H9 (cell line): ENCODE results near the gene CD244. TPM values are rescaled to one million over a fixed set of nuclear protein-coding genes. Genes with fewer than 3 reads are reported as not detected.

ENCODE experiments used
- DNase-seq: peaks from one replicate; pipeline ENCODE4 v3.0.0-alpha.2; 2017
- H2AFZ ChIP-seq: one replicate; pipeline ENCODE4 v1.6.1; 2013; ENCODE audit warnings: mild to moderate bottlenecking, low read length, control low read depth, moderate library complexity
- H2AK5ac ChIP-seq: 2 replicates; pipeline ENCODE4 v1.6.1; 2013; ENCODE audit warnings: low read length, control low read depth, mixed read lengths; ENCODE audit not compliant: insufficient read length
- H2BK120ac ChIP-seq: one replicate; pipeline ENCODE4 v1.6.1; 2013; ENCODE audit warnings: low read depth, mild to moderate bottlenecking, low read length, control low read depth, inconsistent platforms; ENCODE audit not compliant: poor library complexity, severe bottlenecking
- H2BK12ac ChIP-seq: 2 replicates; pipeline ENCODE4 v1.6.1; 2013; ENCODE audit warnings: low read length, control low read depth, mixed read lengths, low read depth; ENCODE audit not compliant: insufficient read length
- H2BK15ac ChIP-seq: 2 replicates; pipeline ENCODE4 v1.6.1; 2013; ENCODE audit warnings: low read depth, low read length, control low read depth
- H2BK20ac ChIP-seq: one replicate; pipeline ENCODE4 v1.6.1; 2013; ENCODE audit warnings: low read depth, mild to moderate bottlenecking, low read length, control low read depth, inconsistent platforms; ENCODE audit not compliant: poor library complexity, severe bottlenecking
- H2BK5ac ChIP-seq: 2 replicates; pipeline ENCODE4 v1.6.1; 2013; ENCODE audit warnings: low read length, control low read depth, mixed read lengths; ENCODE audit not compliant: insufficient read length
- H3K14ac ChIP-seq: 2 replicates; pipeline ENCODE4 v1.6.1; 2013; ENCODE audit warnings: low read length, control low read depth; ENCODE audit not compliant: insufficient read depth
- H3K18ac ChIP-seq: 2 replicates; pipeline ENCODE4 v1.6.1; 2013; ENCODE audit warnings: low read depth, mild to moderate bottlenecking, mixed read lengths, low read length, control low read depth; ENCODE audit not compliant: insufficient read length
- H3K23ac ChIP-seq: 2 replicates; pipeline ENCODE4 v1.6.1; 2013; ENCODE audit warnings: low read length, control low read depth, mixed read lengths, low read depth; ENCODE audit not compliant: insufficient read length
- H3K23me2 ChIP-seq: 2 replicates; pipeline ENCODE4 v1.6.1; 2013; ENCODE audit warnings: low read depth, mild to moderate bottlenecking, mixed read lengths, low read length, control low read depth; ENCODE audit not compliant: insufficient read length, poor library complexity, severe bottlenecking
- H3K27ac ChIP-seq: 2 replicates; pipeline ENCODE4 v1.5.1; 2013; ENCODE audit warnings: low read length, control low read depth, mixed read lengths, low read depth; ENCODE audit not compliant: insufficient read length
- H3K27me3 ChIP-seq: 2 replicates; pipeline ENCODE4 v1.6.1; 2013; ENCODE audit warnings: low read length, control low read depth, inconsistent platforms; ENCODE audit not compliant: insufficient read depth
- H3K4ac ChIP-seq: 2 replicates; pipeline ENCODE4 v1.6.1; 2013; ENCODE audit warnings: low read depth, mild to moderate bottlenecking, control low read depth, inconsistent platforms, low read length, moderate library complexity
- H3K4me1 ChIP-seq: 2 replicates; pipeline ENCODE4 v1.6.1; 2013; ENCODE audit warnings: low read length, control low read depth, inconsistent platforms; ENCODE audit not compliant: insufficient read depth
- H3K4me2 ChIP-seq: 2 replicates; pipeline ENCODE4 v1.6.1; 2013; ENCODE audit warnings: low read length, control low read depth, mixed read lengths; ENCODE audit not compliant: insufficient read length, insufficient read depth
- H3K56ac ChIP-seq: 2 replicates; pipeline ENCODE4 v1.6.1; 2013; ENCODE audit warnings: low read depth, mild to moderate bottlenecking, mixed read lengths, low read length, control low read depth; ENCODE audit not compliant: insufficient read length
- H3K79me1 ChIP-seq: 2 replicates; pipeline ENCODE4 v1.6.1; 2013; ENCODE audit warnings: low read depth, mild to moderate bottlenecking, moderate library complexity, low read length, control low read depth, inconsistent platforms; ENCODE audit not compliant: insufficient read depth, poor library complexity, severe bottlenecking
- H3K79me2 ChIP-seq: 2 replicates; pipeline ENCODE4 v1.6.1; 2013; ENCODE audit warnings: low read length, control low read depth, inconsistent platforms; ENCODE audit not compliant: insufficient read depth
- H3K9ac ChIP-seq: 2 replicates; pipeline ENCODE4 v1.6.1; 2013; ENCODE audit warnings: low read length, control low read depth, mixed read lengths; ENCODE audit not compliant: insufficient read length; ENCODE audit errors: extremely low read depth
- H3K9me3 ChIP-seq: one replicate; pipeline ENCODE4 v1.6.1; 2013; ENCODE audit warnings: low read depth, low read length, inconsistent platforms; ENCODE audit not compliant: control insufficient read depth
- H3T11ph ChIP-seq: one replicate; pipeline ENCODE4 v1.6.1; 2013; ENCODE audit warnings: mild to moderate bottlenecking, low read length, control low read depth, inconsistent platforms
- H4K20me1 ChIP-seq: one replicate; pipeline ENCODE4 v1.6.1; 2013; ENCODE audit not compliant: control insufficient read depth, insufficient read length, insufficient read depth
- H4K5ac ChIP-seq: 2 replicates; pipeline ENCODE4 v1.6.1; 2013; ENCODE audit warnings: low read depth, mild to moderate bottlenecking, mixed read lengths, low read length, control low read depth; ENCODE audit not compliant: insufficient read length
- H4K8ac ChIP-seq: replicated peaks from 2 replicates; pipeline ENCODE4 v1.6.1; 2013; ENCODE audit warnings: low read length, control low read depth, mixed read lengths, low read depth; ENCODE audit not compliant: insufficient read length
- H4K91ac ChIP-seq: 2 replicates; pipeline ENCODE4 v1.6.1; 2013; ENCODE audit warnings: low read depth, mild to moderate bottlenecking, moderate library complexity, mixed read lengths, low read length, control low read depth; ENCODE audit not compliant: insufficient read length
- H3K27ac Mint-ChIP-seq, 3 experiments: 2 replicates in 2 of 3; 3 replicates in 1 of 3; pipeline ENCODE4 v1.8.0; 2020 to 2021; ENCODE audit warnings: mixed read lengths in 3 of 3, mild to moderate bottlenecking in 1 of 3, moderate library complexity in 1 of 3
- H3K27me3 Mint-ChIP-seq: 2 replicates; pipeline ENCODE4 v1.8.0; 2021; ENCODE audit warnings: low read depth, mild to moderate bottlenecking, moderate library complexity, mixed read lengths
- H3K36me3 Mint-ChIP-seq, 3 experiments: 2 replicates in 2 of 3; 3 replicates in 1 of 3; pipeline ENCODE4 v1.8.0; 2020 to 2021; ENCODE audit warnings: low read depth in 3 of 3, mixed read lengths in 3 of 3; ENCODE audit not compliant: insufficient read depth in 1 of 3
- H3K4me1 Mint-ChIP-seq, 2 experiments: 2 replicates each; pipeline ENCODE4 v1.8.0; 2020; ENCODE audit warnings: mixed read lengths in 2 of 2
- H3K4me3 Mint-ChIP-seq, 2 experiments: 2 replicates in 1 of 2; 3 replicates in 1 of 2; pipeline ENCODE4 v1.8.0; 2020 to 2021; ENCODE audit warnings: mild to moderate bottlenecking in 2 of 2, mixed read lengths in 2 of 2, moderate library complexity in 1 of 2
- H3K9me3 Mint-ChIP-seq, 2 experiments: 2 replicates in 1 of 2; 3 replicates in 1 of 2; pipeline ENCODE4 v1.8.0; 2020; ENCODE audit warnings: mild to moderate bottlenecking in 2 of 2, mixed read lengths in 2 of 2, moderate library complexity in 1 of 2
- WGBS: extraction: QIAGEN DNeasy Blood & Tissue Kit; methylation state at CpG from one replicate; pipeline ENCODE4 v1.1.7; 2013; ENCODE audit warnings: missing lambda C conversion rate, low lambda C conversion rate, mixed read lengths; ENCODE audit not compliant: insufficient read length; ENCODE audit errors: extremely low coverage; 5-methylcytosine and 5-hydroxymethylcytosine counted together
- total RNA-seq: library from RNA; stranded (reverse); gene quantifications from 2 replicates; pipeline ENCODE4 v1.2.1, GENCODE V29; 2021
- TF ChIP-seq, protein P1 (sequence below): fragments of 200-600 bp; sonication (generic); conservative IDR thresholded peaks from 3 replicates; pipeline ENCODE4 v1.8.0; 2021; ENCODE audit warnings: antibody characterized with exemption, mild to moderate bottlenecking

Gene CD244
- total RNA-seq, 1 experiment from 2014 or later, result not detected

DNA sequence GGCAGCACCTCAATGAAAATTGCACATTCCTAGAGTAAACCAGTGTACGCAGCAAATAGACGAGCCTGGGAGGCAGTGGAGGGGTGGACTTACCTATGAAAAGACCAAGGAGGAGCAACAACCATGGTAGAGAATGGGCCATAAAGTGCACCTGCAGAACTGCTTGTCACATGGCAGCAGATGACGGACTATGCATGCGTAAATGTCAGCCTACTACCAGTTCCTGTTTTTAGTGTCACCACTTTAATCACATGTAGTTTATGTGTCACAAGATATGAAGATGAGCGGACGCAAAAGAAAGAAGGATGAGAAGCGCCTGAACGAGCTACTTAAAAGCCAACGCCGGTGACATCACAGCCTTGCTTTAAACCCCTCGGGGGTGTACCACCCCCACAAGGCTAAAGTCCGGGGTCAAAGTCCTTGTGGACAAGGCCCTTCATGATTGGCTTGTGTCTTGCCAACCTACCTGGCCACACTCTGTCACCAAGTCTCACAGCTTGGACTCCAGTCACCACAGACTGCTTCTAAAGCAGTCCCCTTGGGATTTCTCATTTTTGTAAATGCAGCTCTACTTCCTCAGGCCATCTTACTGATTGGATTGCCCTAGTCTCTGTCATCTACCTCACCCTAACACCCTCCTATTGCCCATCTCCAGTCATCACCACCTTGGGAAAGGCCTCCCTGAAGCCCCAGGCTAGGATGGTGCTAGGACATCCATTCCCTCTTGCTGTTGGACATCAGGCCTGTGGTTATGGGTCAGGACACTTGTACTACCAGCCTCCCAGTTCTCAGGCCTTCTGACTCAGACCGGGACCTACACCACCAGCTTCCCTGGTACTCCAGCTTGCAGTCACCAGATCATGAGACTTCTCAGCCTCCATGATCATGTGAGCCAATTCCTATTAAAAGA, 72.7 kb downstream of the CD244 start:
- no peak overlapping the region for H2BK120ac ChIP-seq
- no peaks in the 10 kb centered on the region for H4K20me1 ChIP-seq
- H3K23me2 ChIP-seq, result no peaks in the 10 kb centered on the region
- no peak overlapping the region for H3K27ac ChIP-seq
- Mint-ChIP-seq H3K9me3 (no peaks in the 10 kb centered on the region), H3K27me3 (no peaks in the 10 kb centered on the region), H3K4me3 (no peak overlapping the region), H3K36me3 (no peaks in the 10 kb centered on the region; a peak in 1 of 7 replicates), H3K27ac (no peak overlapping the region), H3K4me1 (peaks cover 0 to 5% of the 10 kb centered on the region in 2 experiments; a peak in 2 of 4 replicates)
- H3K56ac ChIP-seq, result no peak overlapping the region
- no peak overlapping the region for H2BK20ac ChIP-seq
- no peak overlapping the region for H2BK5ac ChIP-seq
- no peak overlapping the region for H2AFZ ChIP-seq
- no peak overlapping the region for H2AK5ac ChIP-seq
- H3K9ac ChIP-seq, result no peak overlapping the region
- no peaks in the 10 kb centered on the region for H3K27me3 ChIP-seq
- H3T11ph ChIP-seq, result no peak overlapping the region
- H4K8ac ChIP-seq, result no peak overlapping the region
- H3K14ac ChIP-seq, result no peak overlapping the region
- H2BK15ac ChIP-seq, result no peak overlapping the region
- no peak overlapping the region for H2BK12ac ChIP-seq
- no CpG with 5 or more reads among the region's 13 CpGs for WGBS
- H3K79me1 ChIP-seq, result no peaks in the 10 kb centered on the region
- no peak overlapping the region for H4K5ac ChIP-seq
- TF ChIP-seq, protein P1, sequence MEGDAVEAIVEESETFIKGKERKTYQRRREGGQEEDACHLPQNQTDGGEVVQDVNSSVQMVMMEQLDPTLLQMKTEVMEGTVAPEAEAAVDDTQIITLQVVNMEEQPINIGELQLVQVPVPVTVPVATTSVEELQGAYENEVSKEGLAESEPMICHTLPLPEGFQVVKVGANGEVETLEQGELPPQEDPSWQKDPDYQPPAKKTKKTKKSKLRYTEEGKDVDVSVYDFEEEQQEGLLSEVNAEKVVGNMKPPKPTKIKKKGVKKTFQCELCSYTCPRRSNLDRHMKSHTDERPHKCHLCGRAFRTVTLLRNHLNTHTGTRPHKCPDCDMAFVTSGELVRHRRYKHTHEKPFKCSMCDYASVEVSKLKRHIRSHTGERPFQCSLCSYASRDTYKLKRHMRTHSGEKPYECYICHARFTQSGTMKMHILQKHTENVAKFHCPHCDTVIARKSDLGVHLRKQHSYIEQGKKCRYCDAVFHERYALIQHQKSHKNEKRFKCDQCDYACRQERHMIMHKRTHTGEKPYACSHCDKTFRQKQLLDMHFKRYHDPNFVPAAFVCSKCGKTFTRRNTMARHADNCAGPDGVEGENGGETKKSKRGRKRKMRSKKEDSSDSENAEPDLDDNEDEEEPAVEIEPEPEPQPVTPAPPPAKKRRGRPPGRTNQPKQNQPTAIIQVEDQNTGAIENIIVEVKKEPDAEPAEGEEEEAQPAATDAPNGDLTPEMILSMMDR, result no peak
- no peak overlapping the region for H3K23ac ChIP-seq
- no peak for DNase-seq
- no peak overlapping the region for H3K4me2 ChIP-seq
- H3K4ac ChIP-seq, result no peak overlapping the region
- H3K4me1 ChIP-seq, result no peaks in the 10 kb centered on the region
- H3K18ac ChIP-seq, result no peak overlapping the region
- H3K9me3 ChIP-seq, result no peaks in the 10 kb centered on the region
- no peaks in the 10 kb centered on the region for H3K79me2 ChIP-seq
- H4K91ac ChIP-seq, result no peak overlapping the region
